Measurements from ENCODE around the gene RBAK. TPM values are rescaled to one million over a fixed set of nuclear protein-coding genes. Genes with fewer than 3 reads are reported as not detected.

Gene RBAK
- total RNA-seq, 4 donors from 2014 or later: 6.4 to 15.0 (median 9.6) TPM

DNA sequence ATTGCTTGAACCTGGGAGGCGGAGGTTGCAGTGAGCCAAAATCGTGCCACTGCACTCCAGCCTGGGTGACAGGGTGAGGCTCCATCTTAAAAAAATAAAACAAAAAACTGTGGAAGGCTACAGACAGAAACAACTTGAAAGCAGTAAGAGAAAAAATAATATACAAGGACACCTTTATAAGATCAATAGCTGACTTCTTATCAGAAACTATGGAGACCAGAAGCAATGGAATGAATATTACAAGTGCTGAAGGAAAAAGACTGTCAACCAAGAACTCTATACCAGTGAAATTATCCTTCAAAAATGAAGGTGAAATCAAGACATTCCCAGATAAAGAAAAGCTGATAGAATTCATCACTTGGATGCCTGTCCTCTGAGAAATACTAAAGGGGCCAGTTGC lies 49.0 kb downstream of the RBAK start:
- no peaks in the 10 kb centered on the region for H3K4me1 ChIP-seq
- no peak for DNase-seq (ENCODE audit: low spot score in 2 of 2)
- peaks cover 25% of the 10 kb centered on the region for H3K9me3 ChIP-seq
- WGBS: 94% methylated on average over 2 of the region's 2 CpGs
- TF ChIP-seq POLR2AphosphoS5 (IDR thresholded peaks at IDR 0.05) (no peak), POLR2A (IDR thresholded peaks at IDR 0.05) (no peak), EP300 (IDR thresholded peaks at IDR 0.05) (no peak)
- TF ChIP-seq, protein P1, sequence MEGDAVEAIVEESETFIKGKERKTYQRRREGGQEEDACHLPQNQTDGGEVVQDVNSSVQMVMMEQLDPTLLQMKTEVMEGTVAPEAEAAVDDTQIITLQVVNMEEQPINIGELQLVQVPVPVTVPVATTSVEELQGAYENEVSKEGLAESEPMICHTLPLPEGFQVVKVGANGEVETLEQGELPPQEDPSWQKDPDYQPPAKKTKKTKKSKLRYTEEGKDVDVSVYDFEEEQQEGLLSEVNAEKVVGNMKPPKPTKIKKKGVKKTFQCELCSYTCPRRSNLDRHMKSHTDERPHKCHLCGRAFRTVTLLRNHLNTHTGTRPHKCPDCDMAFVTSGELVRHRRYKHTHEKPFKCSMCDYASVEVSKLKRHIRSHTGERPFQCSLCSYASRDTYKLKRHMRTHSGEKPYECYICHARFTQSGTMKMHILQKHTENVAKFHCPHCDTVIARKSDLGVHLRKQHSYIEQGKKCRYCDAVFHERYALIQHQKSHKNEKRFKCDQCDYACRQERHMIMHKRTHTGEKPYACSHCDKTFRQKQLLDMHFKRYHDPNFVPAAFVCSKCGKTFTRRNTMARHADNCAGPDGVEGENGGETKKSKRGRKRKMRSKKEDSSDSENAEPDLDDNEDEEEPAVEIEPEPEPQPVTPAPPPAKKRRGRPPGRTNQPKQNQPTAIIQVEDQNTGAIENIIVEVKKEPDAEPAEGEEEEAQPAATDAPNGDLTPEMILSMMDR (IDR thresholded peaks at IDR 0.05): no peak
- no peak overlapping the region for H3K27ac ChIP-seq
- H3K4me3 ChIP-seq: no peak overlapping the region
- H3K27me3 ChIP-seq: no peaks in the 10 kb centered on the region
- H3K36me3 ChIP-seq: no peaks in the 10 kb centered on the region

DNA sequence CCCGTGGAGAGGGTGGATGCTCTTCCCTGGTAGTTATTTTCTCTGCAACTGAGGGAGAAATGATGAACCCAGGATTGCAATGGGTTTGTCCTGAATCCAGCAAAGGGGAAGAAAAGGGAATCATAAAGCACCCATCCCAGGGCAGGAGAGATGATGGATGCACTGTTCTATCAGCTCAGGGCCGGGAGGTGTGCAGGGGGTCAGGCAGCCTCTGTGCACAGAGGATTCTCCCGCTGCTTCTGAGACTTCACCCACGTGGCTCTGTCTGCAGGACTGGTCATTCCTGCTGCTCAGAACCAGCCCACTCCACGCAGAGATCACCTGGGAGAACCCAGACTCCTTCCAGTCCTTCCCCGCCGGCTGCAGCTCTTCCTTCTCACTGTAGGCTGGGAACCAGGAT lies 70.7 kb downstream of the RBAK start:
- no peaks in the 10 kb centered on the region for H3K9me3 ChIP-seq
- H3K27ac ChIP-seq: no peak overlapping the region
- no peak overlapping the region for H3K4me3 ChIP-seq
- WGBS: 37% methylated on average over 5 of the region's 7 CpGs
- H3K36me3 ChIP-seq: no peaks in the 10 kb centered on the region
- DNase-seq (ENCODE audit: low spot score in 2 of 2): no peak
- H3K27me3 ChIP-seq: peaks cover 16% of the 10 kb centered on the region
- no peaks in the 10 kb centered on the region for H3K4me1 ChIP-seq
- TF ChIP-seq EP300 (IDR thresholded peaks at IDR 0.05): no peak
- TF ChIP-seq POLR2A (IDR thresholded peaks at IDR 0.05): no peak
- TF ChIP-seq, protein P1 (IDR thresholded peaks at IDR 0.05): no peak
- no peak for TF ChIP-seq POLR2AphosphoS5 (IDR thresholded peaks at IDR 0.05)

GRCh38 chr7:5117095-5117970 lies 71.7 kb downstream of the RBAK start:
- H3K4me1 ChIP-seq: no peaks in the 10 kb centered on the region
- no peak overlapping the region for H3K4me3 ChIP-seq
- H3K9me3 ChIP-seq: no peaks in the 10 kb centered on the region
- H3K27me3 ChIP-seq: peaks cover 16% of the 10 kb centered on the region
- 93% methylated on average over 23 of the region's 56 CpGs for WGBS
- no peak for DNase-seq (ENCODE audit: low spot score in 2 of 2)
- no peak for TF ChIP-seq POLR2A (IDR thresholded peaks at IDR 0.05)
- no peak for TF ChIP-seq POLR2AphosphoS5 (IDR thresholded peaks at IDR 0.05)
- TF ChIP-seq, protein P1 (IDR thresholded peaks at IDR 0.05): no peak
- TF ChIP-seq EP300 (IDR thresholded peaks at IDR 0.05): no peak
- H3K27ac ChIP-seq: no peak overlapping the region
- no peaks in the 10 kb centered on the region for H3K36me3 ChIP-seq

Other genes with a start within 250 kb of the RBAK start
- gene PAPOLB, start 183.8 kb upstream of the RBAK start, total RNA-seq: under 1 TPM in 2 of 4 donors, not detected in 2; 0.11 to 0.30 TPM
- 1 to 10 TPM; 2.1 to 6.8 (median 3.6) TPM for gene RADIL, start 162.1 kb upstream of the RBAK start, total RNA-seq
- gene MMD2, start 86.7 kb upstream of the RBAK start, total RNA-seq: not detected
- 10 to 100 TPM; 57.6 to 92.6 (median 71.5) TPM for gene WIPI2, start 144.4 kb downstream of the RBAK start, total RNA-seq
- gene SLC29A4, start 237.1 kb downstream of the RBAK start, total RNA-seq: 1 to 10 TPM; 2.2 to 7.3 (median 5.2) TPM

Measured in suprapubic skin (tissue), 4 donors.